Upper lobe of left lung (tissue), 6 donors: Measurements from ENCODE around the gene MLF1. TPM values are rescaled to one million over a fixed set of nuclear protein-coding genes. Genes with fewer than 3 reads are reported as not detected.

Source experiments
- ATAC-seq, 2 donors: fragments of 200-7000 bp; cut with Tn5 transposase; one replicate each; pipeline ENCODE4 v1.9.1; 2022; ENCODE audit warnings: mild to moderate bottlenecking in 2 of 2, moderate library complexity in 2 of 2; ENCODE audit not compliant: low FRiP score in 2 of 2
- DNase-seq, 2 donors: peaks; one replicate each; pipeline ENCODE4 v3.0.0-alpha.2; 2019 to 2020
- H3K27ac ChIP-seq, 4 donors: fragments of 200-600 bp; sonication (generic); one replicate each; pipeline ENCODE4 v1.5.1; 2016 to 2019
- H3K27me3 ChIP-seq, 4 donors: fragments of 200-600 bp; sonication (generic); one replicate each; pipeline ENCODE4 v1.5.1; 2017 to 2019
- H3K36me3 ChIP-seq, 4 donors: fragments of 200-600 bp; sonication (generic); one replicate each; pipeline ENCODE4 v1.5.1; 2016 to 2019
- H3K4me1 ChIP-seq, 4 donors: fragments of 200-600 bp; sonication (generic); one replicate each; pipeline ENCODE4 v1.5.1; 2018 to 2019
- H3K4me3 ChIP-seq, 4 donors: fragments of 200-600 bp; sonication (generic); one replicate each; pipeline ENCODE4 v1.5.1; 2017 to 2019; ENCODE audit warnings: mild to moderate bottlenecking in 2 of 4, moderate library complexity in 1 of 4
- H3K9me3 ChIP-seq, 4 donors: fragments of 200-600 bp; sonication (generic); one replicate each; pipeline ENCODE4 v1.5.1; 2018 to 2019
- EP300 ChIP-seq, 4 donors: sonication (generic); formaldehyde crosslinking; IDR thresholded peaks; one replicate each; pipeline ENCODE4 v1.5.1; 2017; ENCODE audit warnings: antibody characterized with exemption in 4 of 4, control low read depth in 2 of 4
- POLR2A ChIP-seq, 4 donors: fragments of 450-650 bp; IDR thresholded peaks; one replicate each; pipeline ENCODE4 v1.5.1; 2016 to 2017; ENCODE audit warnings: antibody characterized with exemption in 4 of 4, mild to moderate bottlenecking in 2 of 4
- POLR2AphosphoS5 ChIP-seq, 2 donors: sonication (generic); formaldehyde crosslinking; IDR thresholded peaks; one replicate each; pipeline ENCODE4 v1.5.1; 2017; ENCODE audit warnings: antibody characterized with exemption in 2 of 2
- WGBS, 2 donors: methylation state at CpG; one replicate each; pipeline ENCODE4 v1.1.5; 2017 to 2018; 5-methylcytosine and 5-hydroxymethylcytosine counted together
- total RNA-seq, 6 donors: library from RNA; depleted of rRNA in 4 of 6; stranded (reverse); fragments of >200 nt in 4 of 6; gene quantifications; one replicate each; pipeline versions ENCODE4 v1.1.0 to v1.2.1, GENCODE V29; 2016 to 2021
- TF ChIP-seq, protein P1 (sequence below), 6 experiments: fragments of 450-650 bp in 4 of 6; fragments of 200-600 bp in 2 of 6; sonication (generic) in 2 of 6; IDR thresholded peaks; one replicate each; pipeline ENCODE4 v1.5.1; 2016 to 2019; ENCODE audit warnings: antibody characterized with exemption in 6 of 6
- donor health status: DM: no; HTN: no; CAD: no; lungs with moderate emphysema.
- donor health status: DM: no; HTN: yes; CAD: no; lungs with severe emphysema.

The MLF1 gene
- total RNA-seq, 6 donors from 2014 or later: 2.1 to 24.0 (median 9.7) TPM

DNA sequence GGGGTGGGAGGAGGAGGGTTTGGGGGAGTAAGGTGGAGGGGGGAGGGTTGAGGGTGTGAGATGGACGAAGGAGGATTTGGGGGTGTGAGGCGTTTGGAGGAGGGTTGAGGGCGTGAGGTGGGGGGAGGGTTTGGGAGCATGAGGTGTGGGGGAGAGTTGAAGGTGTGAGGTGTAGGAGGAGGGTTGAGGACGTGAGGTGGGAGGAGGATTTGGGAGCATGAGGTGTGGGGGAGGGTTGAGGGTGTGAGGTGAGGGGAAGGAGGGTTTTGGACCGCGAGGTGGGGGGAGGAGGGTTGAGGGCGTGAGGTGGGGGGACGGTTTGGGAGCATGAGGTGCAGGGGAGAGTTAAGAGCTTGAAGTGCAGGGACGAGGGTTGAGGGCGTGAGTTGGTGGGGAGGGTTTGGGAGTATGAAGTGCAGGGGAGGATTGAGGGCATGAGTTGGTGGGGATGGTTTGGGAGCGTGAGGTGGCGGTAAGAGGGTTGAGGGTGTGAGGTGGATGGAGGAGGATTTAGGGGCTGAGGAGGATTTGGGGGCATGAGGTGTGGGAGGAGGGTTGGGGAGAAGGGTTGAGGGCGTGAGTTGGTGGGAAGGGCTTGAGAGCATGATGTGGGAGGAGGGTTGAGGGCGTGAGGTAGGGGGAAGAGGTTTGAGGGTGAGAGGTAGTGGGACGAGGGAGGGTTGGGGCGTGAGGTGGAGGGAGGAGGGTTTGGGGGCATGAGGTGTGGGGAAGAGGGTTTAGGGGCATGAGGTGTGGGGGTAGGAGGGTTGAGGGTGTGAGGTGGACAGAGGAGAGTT lies 1.2 kb downstream of the MLF1 start:
- Histone ChIP-seq H3K27me3 (no peaks in the 10 kb centered on the region), H3K4me1 (peaks cover 0 to 27% (median 4%) of the 10 kb centered on the region in 4 donors), H3K4me3 (peak overlapping the region in 3 of 4 donors; percentile 57 to 71 (median 61)), H3K36me3 (no peaks in the 10 kb centered on the region), H3K9me3 (no peaks in the 10 kb centered on the region), H3K27ac (no peak overlapping the region)
- DNase-seq: no peak
- WGBS, 2 donors: 84 to 92% methylated on average over 16 of the region's 16 CpGs
- no peak for TF ChIP-seq POLR2A (IDR thresholded peaks at IDR 0.05)
- TF ChIP-seq POLR2AphosphoS5 (IDR thresholded peaks at IDR 0.05): no peak
- TF ChIP-seq EP300 (IDR thresholded peaks at IDR 0.05): no peak
- TF ChIP-seq, protein P1, sequence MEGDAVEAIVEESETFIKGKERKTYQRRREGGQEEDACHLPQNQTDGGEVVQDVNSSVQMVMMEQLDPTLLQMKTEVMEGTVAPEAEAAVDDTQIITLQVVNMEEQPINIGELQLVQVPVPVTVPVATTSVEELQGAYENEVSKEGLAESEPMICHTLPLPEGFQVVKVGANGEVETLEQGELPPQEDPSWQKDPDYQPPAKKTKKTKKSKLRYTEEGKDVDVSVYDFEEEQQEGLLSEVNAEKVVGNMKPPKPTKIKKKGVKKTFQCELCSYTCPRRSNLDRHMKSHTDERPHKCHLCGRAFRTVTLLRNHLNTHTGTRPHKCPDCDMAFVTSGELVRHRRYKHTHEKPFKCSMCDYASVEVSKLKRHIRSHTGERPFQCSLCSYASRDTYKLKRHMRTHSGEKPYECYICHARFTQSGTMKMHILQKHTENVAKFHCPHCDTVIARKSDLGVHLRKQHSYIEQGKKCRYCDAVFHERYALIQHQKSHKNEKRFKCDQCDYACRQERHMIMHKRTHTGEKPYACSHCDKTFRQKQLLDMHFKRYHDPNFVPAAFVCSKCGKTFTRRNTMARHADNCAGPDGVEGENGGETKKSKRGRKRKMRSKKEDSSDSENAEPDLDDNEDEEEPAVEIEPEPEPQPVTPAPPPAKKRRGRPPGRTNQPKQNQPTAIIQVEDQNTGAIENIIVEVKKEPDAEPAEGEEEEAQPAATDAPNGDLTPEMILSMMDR (IDR thresholded peaks at IDR 0.05): no peak
- no peak for ATAC-seq

DNA sequence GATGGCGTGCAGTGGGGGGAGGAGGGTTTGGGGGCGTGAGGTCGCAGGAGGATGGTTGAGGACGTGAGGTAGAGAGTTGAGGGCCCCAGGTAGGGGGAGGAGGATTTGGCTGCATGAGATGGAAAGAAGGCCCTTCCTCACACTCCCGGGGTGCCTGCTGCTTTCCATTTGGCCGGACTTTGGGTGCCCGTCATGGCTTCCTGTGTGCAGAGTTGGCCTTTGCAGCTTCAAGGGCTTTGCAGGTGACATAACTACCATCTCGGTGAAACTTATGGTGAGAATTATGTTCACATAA lies 1.7 kb downstream of the MLF1 start:
- DNase-seq: no peak
- H3K9me3 ChIP-seq: no peaks in the 10 kb centered on the region
- H3K36me3 ChIP-seq: no peaks in the 10 kb centered on the region
- peaks cover 0 to 27% (median 4%) of the 10 kb centered on the region in 4 donors for H3K4me1 ChIP-seq
- 88 to 93% methylated on average over 8 of the region's 8 CpGs for WGBS, 2 donors
- H3K27me3 ChIP-seq: no peaks in the 10 kb centered on the region
- H3K4me3 ChIP-seq: peak overlapping the region in 1 of 4 donors; percentile 13
- no peak for ATAC-seq
- H3K27ac ChIP-seq: no peak overlapping the region
- TF ChIP-seq POLR2AphosphoS5 (IDR thresholded peaks at IDR 0.05) (no peak), POLR2A (IDR thresholded peaks at IDR 0.05) (no peak), EP300 (IDR thresholded peaks at IDR 0.05) (no peak)
- TF ChIP-seq, protein P1 (IDR thresholded peaks at IDR 0.05): no peak

DNA sequence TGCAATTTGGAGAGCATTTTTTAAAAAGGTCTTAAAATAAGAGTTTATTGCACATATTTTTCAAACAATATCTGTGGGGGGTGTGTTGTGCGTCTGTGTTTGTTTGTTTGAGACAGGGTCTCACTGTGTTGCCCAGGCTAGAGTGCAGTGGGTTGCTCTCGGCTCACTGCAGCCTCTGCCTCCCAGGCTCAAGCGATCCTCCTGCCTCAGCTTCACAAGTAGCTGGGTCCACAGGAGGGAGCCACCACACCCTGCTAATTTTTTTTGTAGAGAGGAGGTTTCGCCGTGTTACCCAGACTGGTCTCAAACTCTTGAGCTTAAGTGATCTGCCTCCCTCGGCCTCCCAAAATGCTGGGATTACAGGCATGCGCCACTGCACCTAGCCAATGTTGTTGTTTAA lies 2.7 kb downstream of the MLF1 start:
- DNase-seq (no peak), ATAC-seq (no peak)
- H3K27ac ChIP-seq: no peak overlapping the region
- H3K4me1 ChIP-seq: peaks cover 0 to 27% (median 4%) of the 10 kb centered on the region in 4 donors
- no peak for TF ChIP-seq POLR2A (IDR thresholded peaks at IDR 0.05)
- TF ChIP-seq, protein P1 (IDR thresholded peaks at IDR 0.05): no peak
- no peak for TF ChIP-seq POLR2AphosphoS5 (IDR thresholded peaks at IDR 0.05)
- no peak for TF ChIP-seq EP300 (IDR thresholded peaks at IDR 0.05)
- H3K27me3 ChIP-seq: no peaks in the 10 kb centered on the region
- 84 to 89% methylated on average over 7 of the region's 7 CpGs for WGBS, 2 donors
- H3K36me3 ChIP-seq: no peaks in the 10 kb centered on the region
- no peaks in the 10 kb centered on the region for H3K9me3 ChIP-seq
- H3K4me3 ChIP-seq: peak overlapping the region in 1 of 4 donors; percentile 3

DNA sequence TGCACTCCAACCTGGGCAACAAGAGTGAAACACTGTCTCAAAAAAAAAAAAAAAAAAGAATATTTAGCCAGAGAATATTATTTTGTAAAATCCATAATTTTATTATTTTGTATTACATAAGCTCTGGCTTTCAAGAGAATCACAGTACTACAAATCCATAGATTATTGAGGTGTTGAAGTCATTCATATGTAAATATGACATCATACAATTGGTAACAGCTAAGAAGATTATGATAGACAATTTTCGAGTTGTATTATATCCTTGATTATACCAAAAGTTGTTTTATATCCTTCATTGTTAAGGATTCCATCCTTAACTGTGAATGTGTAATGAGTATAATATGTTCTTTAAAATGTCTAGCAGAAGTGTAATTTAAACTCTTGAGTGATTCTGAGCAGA lies 3.7 kb downstream of the MLF1 start:
- no peak for DNase-seq
- no peaks in the 10 kb centered on the region for H3K9me3 ChIP-seq
- ATAC-seq: no peak
- H3K27me3 ChIP-seq: no peaks in the 10 kb centered on the region
- no peaks in the 10 kb centered on the region for H3K36me3 ChIP-seq
- no peak for TF ChIP-seq EP300 (IDR thresholded peaks at IDR 0.05)
- TF ChIP-seq POLR2A (IDR thresholded peaks at IDR 0.05): no peak
- no peak overlapping the region for H3K4me3 ChIP-seq
- peaks cover 0 to 27% (median 4%) of the 10 kb centered on the region in 4 donors for H3K4me1 ChIP-seq
- no peak overlapping the region for H3K27ac ChIP-seq
- 81 to 88% methylated on average over 1 of the region's 1 CpG for WGBS, 2 donors

DNA sequence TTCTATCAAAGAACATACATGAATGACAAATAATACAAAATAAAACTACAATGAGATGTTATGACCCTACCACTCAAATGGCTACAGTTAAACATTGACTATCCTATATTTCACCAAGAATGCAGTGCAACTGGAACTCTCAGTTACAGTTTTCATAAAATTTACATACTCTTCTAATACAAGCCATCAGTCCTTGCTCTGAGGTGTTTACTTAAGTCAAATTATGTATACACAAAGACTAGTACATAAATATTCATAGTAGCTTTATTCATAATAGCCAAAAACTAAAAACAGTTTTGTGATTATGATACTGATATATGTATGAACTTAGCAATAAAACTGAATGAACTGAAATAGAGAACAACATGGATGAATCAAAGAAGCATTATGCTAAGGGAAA lies 19.2 kb downstream of the MLF1 start:
- DNase-seq (no peak), ATAC-seq (no peak)
- Histone ChIP-seq H3K4me3 (no peak overlapping the region), H3K4me1 (no peaks in the 10 kb centered on the region), H3K27ac (no peak overlapping the region), H3K36me3 (no peaks in the 10 kb centered on the region), H3K9me3 (no peaks in the 10 kb centered on the region), H3K27me3 (no peaks in the 10 kb centered on the region)
- no peak for TF ChIP-seq POLR2A (IDR thresholded peaks at IDR 0.05)

DNA sequence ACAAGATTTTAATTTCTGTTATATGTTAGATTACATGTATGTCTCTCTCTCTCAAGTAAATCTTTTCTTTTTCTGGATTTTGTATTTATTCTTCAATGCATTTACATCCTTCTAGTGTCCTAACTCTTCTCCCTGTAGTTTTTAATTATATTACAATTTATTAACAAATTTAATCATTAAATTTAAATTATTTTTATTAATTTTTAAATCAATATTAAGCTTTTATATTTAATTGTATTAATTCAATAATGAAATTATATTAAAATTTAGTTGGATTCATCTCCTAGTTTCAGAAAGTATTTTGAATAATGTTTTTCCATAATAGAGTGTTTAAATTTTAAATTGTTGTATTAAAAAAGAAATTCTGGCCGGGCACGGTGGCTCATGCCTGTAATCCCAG lies 29.8 kb downstream of the MLF1 start:
- H3K4me3 ChIP-seq: no peak overlapping the region
- no peak for ATAC-seq
- H3K27ac ChIP-seq: no peak overlapping the region
- WGBS, 2 donors: 92 to 94% methylated on average over 2 of the region's 2 CpGs
- peaks cover 0 to 21% (median 1%) of the 10 kb centered on the region in 4 donors for H3K36me3 ChIP-seq
- TF ChIP-seq POLR2A (IDR thresholded peaks at IDR 0.05): no peak
- H3K27me3 ChIP-seq: no peaks in the 10 kb centered on the region
- no peaks in the 10 kb centered on the region for H3K4me1 ChIP-seq
- no peak for DNase-seq
- H3K9me3 ChIP-seq: no peaks in the 10 kb centered on the region
